Activated CD8-positive, alpha-beta memory T cell treated with anti-CD3 and anti-CD28 coated beads, Interleukin-2, amount 50 U/mL, for 1 hour (primary cell): ENCODE data around the gene ADGRB3.
"Not testable (repeated sequence)": the region's sequence is repeated elsewhere in the genome, so short reads cannot be mapped to it uniquely, and the experiment has no call there.

Source experiments
- DNase-seq: peaks from one replicate; pipeline ENCODE4 v3.0.0-alpha.2; 2020; ENCODE audit errors: extremely low read depth

ADGRB3 gene

GRCh38 chr6:68740828-68741500 lies 105.9 kb downstream of the ADGRB3 start:
- no peak for DNase-seq

DNA sequence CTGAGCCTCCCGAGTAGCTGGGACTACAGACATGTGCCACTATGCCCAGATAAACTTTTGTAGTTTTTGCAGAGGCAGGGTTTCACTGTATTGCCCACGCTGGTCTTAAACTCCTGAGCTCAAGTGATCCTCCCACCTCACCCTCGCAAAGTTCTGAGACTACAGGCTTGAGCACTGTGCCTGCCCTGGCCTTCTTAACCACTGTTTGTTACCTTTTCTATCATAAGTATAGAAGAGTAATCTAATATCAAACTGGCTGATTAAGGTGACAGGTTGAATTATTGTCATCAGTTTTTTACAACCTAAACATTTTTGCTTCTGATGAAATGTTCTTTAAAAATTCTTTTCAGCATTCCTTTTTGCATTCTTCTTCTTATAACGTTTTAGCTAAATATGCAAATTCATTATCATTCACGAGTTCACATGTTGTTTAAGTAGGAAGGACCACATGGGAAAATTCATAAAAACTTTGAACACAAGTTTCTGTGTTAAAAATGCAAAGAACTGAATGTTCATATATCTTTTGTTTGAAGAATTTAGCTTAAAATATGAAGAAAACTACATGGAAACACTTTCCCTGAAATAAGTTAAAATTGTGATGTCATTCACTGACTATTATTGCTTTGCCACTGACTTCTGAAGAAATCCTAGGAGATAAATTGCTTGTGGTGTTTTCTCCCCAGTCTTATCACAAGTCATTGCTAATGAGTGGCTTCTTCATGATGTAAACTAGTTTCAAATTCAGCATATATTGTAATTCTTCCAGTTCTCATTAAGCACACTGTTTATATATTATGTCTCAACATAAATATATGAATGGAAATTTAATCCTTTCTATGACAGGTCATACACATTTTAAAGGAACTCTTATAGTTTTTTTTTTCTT lies 106.7 kb downstream of the ADGRB3 start:
- no peak for DNase-seq

GRCh38 chr6:68743099-68743498 lies 108.0 kb downstream of the ADGRB3 start:
- no peak for DNase-seq

GRCh38 chr6:68744376-68744775 lies 109.3 kb downstream of the ADGRB3 start:
- DNase-seq: not testable (repeated sequence)

DNA sequence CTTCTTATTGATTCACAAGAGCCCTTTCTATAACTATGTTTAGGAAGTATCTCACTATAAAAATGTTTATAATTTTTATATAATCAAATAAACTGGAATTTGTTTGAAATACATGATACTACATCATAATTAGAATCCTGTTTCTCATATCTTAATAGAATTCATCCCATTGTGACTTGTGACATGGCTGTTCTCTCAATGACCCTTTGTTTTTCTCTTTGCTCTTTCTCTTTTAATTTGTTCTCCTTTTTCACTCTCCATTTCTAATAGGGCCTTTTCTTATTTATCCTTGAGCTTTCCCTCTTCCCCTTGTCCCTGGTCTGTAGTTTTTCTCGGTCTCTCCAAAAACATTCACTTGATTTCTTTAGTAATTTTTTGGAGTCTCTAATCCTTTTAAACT lies 111.3 kb downstream of the ADGRB3 start:
- DNase-seq: no peak

- DNase-seq: no peak
Measured at GRCh38 chr6:68747110-68747790, 112.2 kb downstream of the ADGRB3 start.

- DNase-seq: not testable (repeated sequence)
Measured at GRCh38 chr6:68747832-68748231, 112.8 kb downstream of the ADGRB3 start.

GRCh38 chr6:68754681-68755213 lies 119.7 kb downstream of the ADGRB3 start:
- no peak for DNase-seq

- DNase-seq: no peak
Measured at GRCh38 chr6:68756454-68757375, 121.6 kb downstream of the ADGRB3 start.

GRCh38 chr6:68757821-68758220 lies 122.7 kb downstream of the ADGRB3 start:
- no peak for DNase-seq

DNA sequence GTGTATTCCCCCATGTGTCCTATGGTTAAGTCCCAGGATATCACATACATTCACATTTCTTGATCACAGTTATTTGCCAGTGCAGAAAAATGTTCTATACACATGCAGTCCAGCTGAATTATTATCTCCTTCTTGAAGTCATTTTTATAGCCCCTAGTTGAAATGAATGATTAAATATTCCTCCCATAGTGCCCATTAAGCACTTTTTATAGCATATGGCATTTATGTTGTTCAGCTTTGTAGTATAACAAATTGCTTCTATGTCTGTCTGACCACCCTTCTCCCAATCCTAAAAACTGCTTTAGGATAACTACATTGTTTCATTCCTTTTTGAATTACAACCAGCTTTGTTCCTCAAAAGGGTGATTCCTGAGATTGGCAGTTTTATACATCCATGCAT lies 123.5 kb downstream of the ADGRB3 start:
- DNase-seq: no peak

- DNase-seq: no peak
Measured at GRCh38 chr6:68760485-68760884, 125.4 kb downstream of the ADGRB3 start.

DNA sequence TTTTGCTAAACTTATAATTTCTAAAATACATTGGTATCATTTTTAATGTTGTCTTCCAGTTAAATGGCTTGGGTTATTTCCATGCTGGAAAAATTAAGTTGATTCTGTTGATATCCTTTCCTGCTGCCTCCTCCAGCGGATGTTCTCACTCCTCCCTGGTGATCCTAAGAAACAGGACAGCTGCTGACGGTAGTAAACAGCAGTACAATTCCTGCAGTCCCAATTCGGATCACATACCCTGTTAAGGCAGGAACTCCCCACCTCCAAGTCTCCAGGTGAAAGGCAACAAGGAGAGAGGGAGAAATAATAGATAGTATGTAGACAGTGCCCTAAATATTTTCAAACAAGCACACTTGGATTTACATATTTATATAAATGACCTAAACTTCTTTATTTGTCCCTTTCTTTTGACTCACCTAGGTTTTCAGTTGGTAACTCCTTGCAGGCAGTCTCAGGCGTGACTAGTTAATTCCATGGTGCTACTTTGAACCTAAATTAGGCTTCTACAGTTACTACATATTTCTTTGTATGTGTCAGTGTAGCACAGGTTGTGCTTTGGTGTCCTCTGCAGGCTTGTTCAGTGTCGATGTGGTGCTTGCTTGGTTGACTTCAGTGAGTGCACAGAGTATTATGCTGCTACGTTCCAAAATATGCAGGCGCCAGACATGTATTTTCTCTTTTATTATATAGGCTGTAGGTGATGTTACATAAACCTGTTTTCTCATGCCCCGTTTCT lies 126.0 kb downstream of the ADGRB3 start:
- DNase-seq: no peak

- DNase-seq: no peak
Measured at GRCh38 chr6:68761985-68762384, 126.9 kb downstream of the ADGRB3 start.

DNA sequence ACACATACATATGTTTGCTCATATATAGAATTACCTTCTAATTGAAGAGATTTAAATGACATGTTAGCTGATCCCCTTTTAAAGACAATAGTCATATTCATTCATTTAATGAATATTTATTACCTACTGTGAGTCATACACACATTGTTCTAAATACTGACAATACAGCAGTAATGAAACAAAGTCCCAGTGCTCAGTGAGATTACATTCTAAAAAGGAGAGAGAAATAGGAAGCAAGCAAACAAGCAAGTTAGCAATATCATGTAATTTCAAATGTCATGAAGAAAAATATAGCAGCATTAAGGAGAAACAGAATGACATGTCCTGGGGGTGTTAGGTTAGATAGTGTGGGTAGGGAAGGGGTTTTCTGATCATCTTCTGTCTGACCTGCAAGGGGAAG lies 136.3 kb downstream of the ADGRB3 start:
- no peak for DNase-seq

DNA sequence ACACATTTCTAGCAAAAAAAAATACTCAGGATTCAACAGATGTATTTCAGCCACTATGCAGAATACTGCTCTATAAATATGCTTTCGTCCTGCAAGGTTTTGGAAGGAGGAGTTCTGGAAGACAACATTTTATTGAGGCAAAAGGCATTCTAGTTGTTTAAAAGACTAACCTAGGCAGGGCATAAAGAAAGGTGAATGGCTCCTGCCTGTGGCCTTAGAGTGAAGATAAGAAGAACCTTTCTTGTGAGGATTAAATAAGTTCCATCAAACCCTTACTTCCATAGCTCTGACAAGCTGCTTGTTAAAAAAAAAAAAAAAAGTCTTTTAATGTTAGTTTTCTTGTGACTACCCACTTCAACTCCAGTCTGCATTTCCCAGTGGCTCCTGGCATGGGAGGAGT lies 139.8 kb downstream of the ADGRB3 start:
- DNase-seq: no peak

DNA sequence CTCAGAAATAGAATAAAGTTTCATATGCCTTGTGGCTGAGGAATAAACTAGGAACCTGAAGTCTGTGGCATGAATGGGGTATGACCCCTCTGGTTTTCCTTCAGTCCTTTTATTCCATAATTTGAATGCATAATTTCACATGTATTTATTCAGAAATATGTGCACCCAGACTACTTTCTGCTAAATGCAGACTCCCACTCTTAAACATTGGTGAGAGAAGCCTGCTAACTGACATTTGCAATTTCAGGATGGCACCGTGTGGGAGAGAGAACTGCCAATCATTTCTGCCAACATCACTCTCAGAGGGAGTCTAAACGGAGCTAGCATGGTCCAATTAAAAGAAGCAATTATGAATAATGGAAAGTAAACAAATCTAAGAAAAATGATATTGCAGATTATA lies 141.3 kb downstream of the ADGRB3 start:
- no peak for DNase-seq

DNA sequence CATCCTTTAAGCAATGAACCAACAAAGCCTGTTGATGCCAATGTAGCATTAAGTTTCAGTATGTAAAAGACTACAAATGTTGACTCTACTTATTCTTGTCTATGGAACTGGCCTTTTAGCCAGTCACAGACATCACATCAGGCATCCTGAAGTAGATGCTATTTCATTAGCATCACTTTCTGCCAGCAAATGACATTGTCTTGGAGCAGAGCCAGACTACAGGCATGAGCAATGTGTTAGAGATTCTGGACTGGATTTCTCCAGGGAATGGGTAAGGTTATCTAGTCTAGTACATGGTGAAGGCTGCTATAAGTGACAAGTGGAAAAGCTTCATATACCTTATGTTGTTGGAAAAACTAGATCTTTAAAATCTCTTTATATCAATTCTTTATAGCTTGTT lies 142.9 kb downstream of the ADGRB3 start:
- no peak for DNase-seq

DNA sequence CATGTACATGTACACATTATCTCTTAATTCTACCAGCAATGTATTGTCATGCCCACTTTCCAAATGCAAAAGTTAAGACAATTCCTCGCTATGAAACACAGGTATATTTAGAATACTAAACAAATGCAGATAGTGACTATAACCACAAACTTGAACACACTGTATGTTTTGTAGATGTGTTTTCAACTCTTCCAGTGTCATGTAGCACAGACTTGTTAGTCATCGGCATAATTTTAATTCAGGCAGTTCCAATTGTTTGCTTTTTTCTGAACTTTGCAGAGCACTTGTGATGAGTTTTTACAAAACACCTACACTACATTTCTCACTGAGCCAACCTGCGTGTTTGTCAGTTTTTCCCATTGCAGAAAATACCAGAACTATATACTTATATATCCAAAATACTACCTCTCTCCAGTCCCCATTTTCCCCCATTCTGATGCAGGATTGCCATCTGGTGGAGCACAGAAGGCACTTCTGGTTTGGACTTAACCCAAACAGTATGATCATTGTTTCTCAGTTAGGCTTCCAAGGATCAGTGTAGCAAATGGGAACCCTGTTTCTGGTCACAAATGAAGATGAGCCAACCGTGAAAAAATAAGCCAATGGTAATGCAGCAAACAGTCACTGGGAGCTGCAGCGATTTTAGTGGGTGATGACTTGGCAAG lies 143.4 kb downstream of the ADGRB3 start:
- no peak for DNase-seq

GRCh38 chr6:68779366-68779765 lies 144.3 kb downstream of the ADGRB3 start:
- DNase-seq: no peak
